HEK293 (cell line): ENCODE measurements around the gene B9D1.
A peak's percentile ranks its signal among the peaks of the same experiment; 100 is the strongest.

Experiments used
- CTCF ChIA-PET: fragments of 350-600 bp; formaldehyde crosslinking; extraction: SDS; loops from one replicate; lab custom pipeline; 2021; ENCODE audit warnings: antibody characterized with exemption; lab: Yijun Ruan, JAX
- POLR2A ChIA-PET: fragments of 300-600 bp; formaldehyde crosslinking; extraction: SDS; loops from one replicate; lab custom pipeline; 2020; ENCODE audit warnings: antibody characterized with exemption, inconsistent platforms; lab: Yijun Ruan, JAX
- H3K27ac ChIP-seq: fragments of 200-500 bp; sonication (Bioruptor generic); 2 replicates; pipeline ENCODE4 v1.5.1; 2014; ENCODE audit warnings: low read depth, low read length, control low read depth, inconsistent platforms; ENCODE audit errors: extremely low read depth
- H3K36me3 ChIP-seq, 2 experiments: fragments of 200-500 bp in 1 of 2; sonication (Bioruptor generic) in 1 of 2; 1 replicate in 1 of 2; 2 replicates in 1 of 2; pipeline ENCODE4 v1.5.1; 2014 to 2017; ENCODE audit warnings: inconsistent platforms in 2 of 2, low read length in 2 of 2; ENCODE audit not compliant: control insufficient read depth in 2 of 2, insufficient read depth in 1 of 2
- H3K4me1 ChIP-seq: fragments of 200-500 bp; sonication (Bioruptor generic); 2 replicates; pipeline ENCODE4 v1.5.1; 2014; ENCODE audit warnings: mild to moderate bottlenecking, low read length, inconsistent platforms; ENCODE audit not compliant: control insufficient read depth, insufficient read depth
- H3K4me3 ChIP-seq: 2 replicates; pipeline ENCODE4 v1.5.1; 2011; ENCODE audit warnings: low read depth, mild to moderate bottlenecking, control low read depth, low read length, moderate library complexity
- H3K9me3 ChIP-seq: fragments of 200-500 bp; sonication (Bioruptor generic); 2 replicates; pipeline ENCODE4 v1.5.1; 2014; ENCODE audit warnings: low read depth, low read length, inconsistent platforms; ENCODE audit not compliant: control insufficient read depth, insufficient read depth
- GFI1B ChIP-seq: fragments of 450-650 bp; formaldehyde crosslinking; IDR thresholded peaks from 2 replicates; pipeline ENCODE4 v1.5.1; 2016; ENCODE audit warnings: missing biosample characterization, missing genetic modification characterization
- GLIS2 ChIP-seq: fragments of 450-650 bp; formaldehyde crosslinking; IDR thresholded peaks from 2 replicates; pipeline ENCODE4 v1.5.1; 2016; ENCODE audit warnings: missing biosample characterization, missing genetic modification characterization
- HOXA7 ChIP-seq: sonication (generic); formaldehyde crosslinking; IDR thresholded peaks from 2 replicates; pipeline ENCODE4 v1.8.1; 2022; ENCODE audit warnings: missing genetic modification reagents, borderline replicate concordance
- REPIN1 ChIP-seq: fragments of 450-650 bp; formaldehyde crosslinking; IDR thresholded peaks from 2 replicates; pipeline ENCODE4 v1.5.1; 2017; ENCODE audit warnings: missing biosample characterization, missing genetic modification characterization, low read depth
- REST ChIP-seq: fragments of 450-650 bp; formaldehyde crosslinking; IDR thresholded peaks from 2 replicates; pipeline ENCODE4 v1.5.1; 2016; ENCODE audit warnings: missing biosample characterization, missing genetic modification characterization
- ZBTB10 ChIP-seq: fragments of 450-650 bp; formaldehyde crosslinking; IDR thresholded peaks from 2 replicates; pipeline ENCODE4 v1.5.1; 2016; ENCODE audit warnings: missing biosample characterization, missing genetic modification characterization
- ZBTB20 ChIP-seq: fragments of 450-650 bp; formaldehyde crosslinking; IDR thresholded peaks from 2 replicates; pipeline ENCODE4 v1.5.1; 2016; ENCODE audit warnings: missing biosample characterization, missing genetic modification characterization
- ZBTB48 ChIP-seq: fragments of 450-650 bp; formaldehyde crosslinking; IDR thresholded peaks from 2 replicates; pipeline ENCODE4 v1.5.1; 2016; ENCODE audit warnings: missing biosample characterization, missing genetic modification characterization
- ZNF114 ChIP-seq: fragments of 450-650 bp; formaldehyde crosslinking; IDR thresholded peaks from 2 replicates; pipeline ENCODE4 v1.5.0; 2017; ENCODE audit warnings: missing biosample characterization, missing genetic modification characterization
- ZNF133 ChIP-seq: fragments of 450-650 bp; formaldehyde crosslinking; IDR thresholded peaks from 2 replicates; pipeline ENCODE4 v1.5.1; 2016; ENCODE audit warnings: missing biosample characterization, missing genetic modification characterization
- ZNF324 ChIP-seq: fragments of 450-650 bp; formaldehyde crosslinking; IDR thresholded peaks from 2 replicates; pipeline ENCODE4 v1.5.1; 2016; ENCODE audit warnings: missing biosample characterization, missing genetic modification characterization
- ZNF354C ChIP-seq: fragments of 450-650 bp; formaldehyde crosslinking; IDR thresholded peaks from 2 replicates; pipeline ENCODE4 v1.5.1; 2016; ENCODE audit warnings: missing biosample characterization, missing genetic modification characterization, low read depth, borderline replicate concordance
- ZNF398 ChIP-seq: fragments of 450-650 bp; formaldehyde crosslinking; IDR thresholded peaks from 2 replicates; pipeline ENCODE4 v1.5.1; 2017; ENCODE audit warnings: missing biosample characterization, missing genetic modification characterization
- ZNF501 ChIP-seq: fragments of 450-650 bp; formaldehyde crosslinking; IDR thresholded peaks from 2 replicates; pipeline ENCODE4 v1.5.1; 2016; ENCODE audit warnings: missing biosample characterization, missing genetic modification characterization
- ZNF600 ChIP-seq: fragments of 450-650 bp; formaldehyde crosslinking; IDR thresholded peaks from 2 replicates; pipeline ENCODE4 v1.5.1; 2016; ENCODE audit warnings: missing biosample characterization, missing genetic modification characterization
- ZNF677 ChIP-seq: fragments of 450-650 bp; IDR thresholded peaks from 2 replicates; pipeline ENCODE4 v1.5.0; 2018; ENCODE audit warnings: missing biosample characterization, mild to moderate bottlenecking, missing genetic modification characterization, moderate library complexity
- ZSCAN16 ChIP-seq: fragments of 450-650 bp; formaldehyde crosslinking; IDR thresholded peaks from 2 replicates; pipeline ENCODE4 v1.5.1; 2016; ENCODE audit warnings: missing biosample characterization, missing genetic modification characterization
- ZSCAN30 ChIP-seq: fragments of 450-650 bp; IDR thresholded peaks from 2 replicates; pipeline ENCODE4 v1.5.1; 2018; ENCODE audit warnings: missing biosample characterization, mild to moderate bottlenecking, missing genetic modification characterization, moderate library complexity
- ZSCAN4 ChIP-seq: fragments of 450-650 bp; formaldehyde crosslinking; IDR thresholded peaks from 2 replicates; pipeline ENCODE4 v1.5.1; 2017; ENCODE audit warnings: missing biosample characterization, missing genetic modification characterization

Gene B9D1

GRCh38 chr17:19363114-19363438 is 553 bp upstream of the B9D1 start:
- no peak overlapping the region for H3K27ac ChIP-seq
- peaks cover 5% of the 10 kb centered on the region for H3K4me1 ChIP-seq
- peaks cover 0 to 22% of the 10 kb centered on the region in 2 experiments; a peak in 1 of 3 replicates for H3K36me3 ChIP-seq
- H3K4me3 ChIP-seq = peak overlapping the region; percentile 81
- CTCF ChIA-PET = interaction anchor here (0.6 to 5.6 kb wide), 58 partner anchors 9 to 876 kb away, joined by 3 to 156 read pairs (median 5); partner anchors contain the start of genes ALDH3A2, MAPK7, MFAP4 and RNF112
- TF ChIP-seq ZBTB48 (tag by site-specific recombination) = 0 out of 2 replicates have a peak, but pooled peaks have one; percentile 10
- TF ChIP-seq GLIS2 (tag by site-specific recombination) = no peak
- no peak for TF ChIP-seq ZSCAN16 (tag by site-specific recombination)
- TF ChIP-seq HOXA7 (CRISPR knock-in tag) = no peak
- TF ChIP-seq ZNF501 (tag by site-specific recombination) = no peak
- no peak for TF ChIP-seq GFI1B (tag by site-specific recombination)
- POLR2A ChIA-PET = interaction anchor here (0.6 to 1.9 kb wide), 11 partner anchors 9 to 401 kb away, joined by 3 to 48 read pairs (median 5); partner anchors contain the start of genes MAPK7 and MFAP4
- H3K9me3 ChIP-seq = no peaks in the 10 kb centered on the region

GRCh38 chr17:19361944-19362276 is 613 bp downstream of the B9D1 start:
- H3K27ac ChIP-seq = peak overlapping the region; percentile 47
- ChIA-PET CTCF (interaction anchor here (0.7 to 5.6 kb wide), 17 partner anchors 8 to 454 kb away, joined by 3 to 156 read pairs (median 6); partner anchors contain the start of genes ALDH3A2 and MAPK7), POLR2A (interaction anchor here (1.2 to 1.9 kb wide), 4 partner anchors 16 to 401 kb away, joined by 5 to 48 read pairs (median 8); partner anchors contain the start of gene MAPK7)
- no peaks in the 10 kb centered on the region for H3K9me3 ChIP-seq
- peak overlapping the region; percentile 81 for H3K4me3 ChIP-seq
- 0 out of 2 replicates have a peak, but pooled peaks have one; percentile 31 for TF ChIP-seq ZNF600 (tag by site-specific recombination)
- TF ChIP-seq REPIN1 = no peak
- TF ChIP-seq ZSCAN30 (tag by site-specific recombination) = no peak
- TF ChIP-seq ZBTB10 (tag by site-specific recombination) = no peak
- no peak for TF ChIP-seq ZNF324
- 0 out of 2 replicates have a peak, but pooled peaks have one; percentile 7 for TF ChIP-seq ZNF133 (tag by site-specific recombination)
- TF ChIP-seq REST (tag by site-specific recombination) = peak; percentile 80; the same call in 1 of the 2 replicates
- no peak for TF ChIP-seq ZNF677
- no peak for TF ChIP-seq ZNF354C (tag by site-specific recombination)
- H3K4me1 ChIP-seq = peaks cover 5% of the 10 kb centered on the region
- peaks cover 0 to 33% of the 10 kb centered on the region in 2 experiments; a peak in 1 of 3 replicates for H3K36me3 ChIP-seq

- Histone ChIP-seq H3K36me3 (peaks cover 0 to 37% of the 10 kb centered on the region in 2 experiments; a peak in 1 of 3 replicates), H3K9me3 (no peaks in the 10 kb centered on the region), H3K27ac (no peak overlapping the region), H3K4me3 (no peak overlapping the region), H3K4me1 (peaks cover 5% of the 10 kb centered on the region)
- CTCF ChIA-PET = interaction anchor here (1.5 to 5.6 kb wide), 3 partner anchors 44 to 402 kb away, joined by 3 to 156 read pairs (median 102); no protein-coding TSS in a partner anchor
- POLR2A ChIA-PET = no interaction called here
- TF ChIP-seq ZNF114 (no peak), ZNF398 (tag by site-specific recombination) (0 out of 2 replicates have a peak, but pooled peaks have one; percentile 21), ZSCAN4 (peak; percentile 69), ZBTB20 (no peak)
These were observed 1.2 kb downstream of the B9D1 start for GRCh38 chr17:19361326-19361725.
